Measurements from ENCODE around the gene POPDC2.
A peak's percentile ranks its signal among the peaks of the same experiment; 100 is the strongest.

POPDC2 gene

GRCh38 chr3:119669906-119670570, 9.6 kb upstream of the POPDC2 start:
- H3K4me1 ChIP-seq (ENCODE audit: control insufficient read depth, insufficient read depth, low read length, poor library complexity, severe bottlenecking): peaks cover 9% of the 10 kb centered on the region
- no peaks in the 10 kb centered on the region for H3K9me3 ChIP-seq (ENCODE audit: control insufficient read depth, low read length)
- peaks cover 34% of the 10 kb centered on the region for H3K36me3 ChIP-seq (ENCODE audit: control insufficient read depth, insufficient read depth, low read length)
- no peak overlapping the region for H3K27ac ChIP-seq (ENCODE audit: low read depth, low read length, severe bottlenecking)
- no peak overlapping the region for H3K4me3 ChIP-seq (ENCODE audit: extremely low read depth, insufficient read depth, low read length, poor library complexity, severe bottlenecking)
- WGBS, 2 experiments (ENCODE audit: insufficient coverage in 2 of 2): 100% methylated on average over 1 of the region's 5 CpGs

GRCh38 chr3:119665954-119666559, 5.7 kb upstream of the POPDC2 start:
- peaks cover 7% of the 10 kb centered on the region for H3K36me3 ChIP-seq (ENCODE audit: control insufficient read depth, insufficient read depth, low read length)
- H3K4me3 ChIP-seq (ENCODE audit: extremely low read depth, insufficient read depth, low read length, poor library complexity, severe bottlenecking): no peak overlapping the region
- 94% methylated on average over 3 of the region's 6 CpGs; no CpG with 5 or more reads in 1 of the 2 experiments for WGBS, 2 experiments (ENCODE audit: insufficient coverage in 2 of 2)
- no peak overlapping the region for H3K27ac ChIP-seq (ENCODE audit: low read depth, low read length, severe bottlenecking)
- peaks cover 9% of the 10 kb centered on the region for H3K4me1 ChIP-seq (ENCODE audit: control insufficient read depth, insufficient read depth, low read length, poor library complexity, severe bottlenecking)
- no peaks in the 10 kb centered on the region for H3K9me3 ChIP-seq (ENCODE audit: control insufficient read depth, low read length)

- no peaks in the 10 kb centered on the region for H3K9me3 ChIP-seq (ENCODE audit: control insufficient read depth, low read length)
- H3K36me3 ChIP-seq (ENCODE audit: control insufficient read depth, insufficient read depth, low read length): peaks cover 5% of the 10 kb centered on the region
- H3K4me1 ChIP-seq (ENCODE audit: control insufficient read depth, insufficient read depth, low read length, poor library complexity, severe bottlenecking): peaks cover 8% of the 10 kb centered on the region
- no peak overlapping the region for H3K4me3 ChIP-seq (ENCODE audit: extremely low read depth, insufficient read depth, low read length, poor library complexity, severe bottlenecking)
- H3K27ac ChIP-seq (ENCODE audit: low read depth, low read length, severe bottlenecking): no peak overlapping the region
- WGBS, 2 experiments (ENCODE audit: insufficient coverage in 2 of 2): 91 to 92% methylated on average over 3 to 4 of the region's 4 CpGs
These were observed 4.5 kb upstream of the POPDC2 start for GRCh38 chr3:119664850-119665379.

- WGBS, 2 experiments (ENCODE audit: insufficient coverage in 2 of 2): 91 to 95% methylated on average over 3 to 4 of the region's 4 CpGs
- peaks cover 6% of the 10 kb centered on the region for H3K4me1 ChIP-seq (ENCODE audit: control insufficient read depth, insufficient read depth, low read length, poor library complexity, severe bottlenecking)
- H3K9me3 ChIP-seq (ENCODE audit: control insufficient read depth, low read length): no peaks in the 10 kb centered on the region
- no peak overlapping the region for H3K27ac ChIP-seq (ENCODE audit: low read depth, low read length, severe bottlenecking)
- no peak overlapping the region for H3K4me3 ChIP-seq (ENCODE audit: extremely low read depth, insufficient read depth, low read length, poor library complexity, severe bottlenecking)
- peaks cover 5% of the 10 kb centered on the region for H3K36me3 ChIP-seq (ENCODE audit: control insufficient read depth, insufficient read depth, low read length)
These were observed 4.0 kb upstream of the POPDC2 start for GRCh38 chr3:119664370-119664769.

- Histone ChIP-seq H3K4me3 (ENCODE audit: extremely low read depth, insufficient read depth, low read length, poor library complexity, severe bottlenecking) (no peak overlapping the region), H3K27ac (ENCODE audit: low read depth, low read length, severe bottlenecking) (no peak overlapping the region), H3K36me3 (ENCODE audit: control insufficient read depth, insufficient read depth, low read length) (peaks cover 5% of the 10 kb centered on the region), H3K4me1 (ENCODE audit: control insufficient read depth, insufficient read depth, low read length, poor library complexity, severe bottlenecking) (peaks cover 6% of the 10 kb centered on the region), H3K9me3 (ENCODE audit: control insufficient read depth, low read length) (no peaks in the 10 kb centered on the region)
- no CpG with 5 or more reads among the region's 2 CpGs for WGBS, 2 experiments (ENCODE audit: insufficient coverage in 2 of 2)
These were observed 3.5 kb upstream of the POPDC2 start for GRCh38 chr3:119663885-119664284.

GRCh38 chr3:119662604-119663373, 2.4 kb upstream of the POPDC2 start:
- no peak overlapping the region for H3K27ac ChIP-seq (ENCODE audit: low read depth, low read length, severe bottlenecking)
- no peaks in the 10 kb centered on the region for H3K36me3 ChIP-seq (ENCODE audit: control insufficient read depth, insufficient read depth, low read length)
- no peaks in the 10 kb centered on the region for H3K9me3 ChIP-seq (ENCODE audit: control insufficient read depth, low read length)
- no peak overlapping the region for H3K4me3 ChIP-seq (ENCODE audit: extremely low read depth, insufficient read depth, low read length, poor library complexity, severe bottlenecking)
- H3K4me1 ChIP-seq (ENCODE audit: control insufficient read depth, insufficient read depth, low read length, poor library complexity, severe bottlenecking): peaks cover 6% of the 10 kb centered on the region
- 63% methylated on average over 1 of the region's 1 CpG; no CpG with 5 or more reads in 1 of the 2 experiments for WGBS, 2 experiments (ENCODE audit: insufficient coverage in 2 of 2)

- H3K27ac ChIP-seq (ENCODE audit: low read depth, low read length, severe bottlenecking): peak overlapping the region; percentile 3
- no peak overlapping the region for H3K4me3 ChIP-seq (ENCODE audit: extremely low read depth, insufficient read depth, low read length, poor library complexity, severe bottlenecking)
- no peaks in the 10 kb centered on the region for H3K9me3 ChIP-seq (ENCODE audit: control insufficient read depth, low read length)
- 67 to 85% methylated on average over 7 to 8 of the region's 9 CpGs for WGBS, 2 experiments (ENCODE audit: insufficient coverage in 2 of 2)
- H3K4me1 ChIP-seq (ENCODE audit: control insufficient read depth, insufficient read depth, low read length, poor library complexity, severe bottlenecking): no peaks in the 10 kb centered on the region
- no peaks in the 10 kb centered on the region for H3K36me3 ChIP-seq (ENCODE audit: control insufficient read depth, insufficient read depth, low read length)
These were observed 640 bp downstream of the POPDC2 start for GRCh38 chr3:119659606-119660291.

GRCh38 chr3:119658994-119659393, 1.4 kb downstream of the POPDC2 start:
- Histone ChIP-seq H3K36me3 (ENCODE audit: control insufficient read depth, insufficient read depth, low read length) (no peaks in the 10 kb centered on the region), H3K4me1 (ENCODE audit: control insufficient read depth, insufficient read depth, low read length, poor library complexity, severe bottlenecking) (no peaks in the 10 kb centered on the region), H3K27ac (ENCODE audit: low read depth, low read length, severe bottlenecking) (no peak overlapping the region), H3K4me3 (ENCODE audit: extremely low read depth, insufficient read depth, low read length, poor library complexity, severe bottlenecking) (no peak overlapping the region), H3K9me3 (ENCODE audit: control insufficient read depth, low read length) (no peaks in the 10 kb centered on the region)
- 91 to 100% methylated on average over 1 to 2 of the region's 2 CpGs for WGBS, 2 experiments (ENCODE audit: insufficient coverage in 2 of 2)

- no peaks in the 10 kb centered on the region for H3K36me3 ChIP-seq (ENCODE audit: control insufficient read depth, insufficient read depth, low read length)
- 0 to 83% methylated on average over 1 to 3 of the region's 4 CpGs for WGBS, 2 experiments (ENCODE audit: insufficient coverage in 2 of 2)
- no peaks in the 10 kb centered on the region for H3K9me3 ChIP-seq (ENCODE audit: control insufficient read depth, low read length)
- no peak overlapping the region for H3K27ac ChIP-seq (ENCODE audit: low read depth, low read length, severe bottlenecking)
- no peak overlapping the region for H3K4me3 ChIP-seq (ENCODE audit: extremely low read depth, insufficient read depth, low read length, poor library complexity, severe bottlenecking)
- no peaks in the 10 kb centered on the region for H3K4me1 ChIP-seq (ENCODE audit: control insufficient read depth, insufficient read depth, low read length, poor library complexity, severe bottlenecking)
These were observed 2.3 kb downstream of the POPDC2 start for GRCh38 chr3:119657887-119658702.

GRCh38 chr3:119653876-119654275, 6.5 kb downstream of the POPDC2 start:
- no peaks in the 10 kb centered on the region for H3K9me3 ChIP-seq (ENCODE audit: control insufficient read depth, low read length)
- no peaks in the 10 kb centered on the region for H3K4me1 ChIP-seq (ENCODE audit: control insufficient read depth, insufficient read depth, low read length, poor library complexity, severe bottlenecking)
- no peak overlapping the region for H3K4me3 ChIP-seq (ENCODE audit: extremely low read depth, insufficient read depth, low read length, poor library complexity, severe bottlenecking)
- WGBS, 2 experiments (ENCODE audit: insufficient coverage in 2 of 2): 90 to 100% methylated on average over 1 of the region's 2 CpGs
- no peak overlapping the region for H3K27ac ChIP-seq (ENCODE audit: low read depth, low read length, severe bottlenecking)
- no peaks in the 10 kb centered on the region for H3K36me3 ChIP-seq (ENCODE audit: control insufficient read depth, insufficient read depth, low read length)
